Aorta (tissue), 5 donors: ENCODE results near the gene SLC9A9. TPM values are rescaled to one million over a fixed set of nuclear protein-coding genes. Genes with fewer than 3 reads are reported as not detected.
A peak's percentile ranks its signal among the peaks of the same experiment; 100 is the strongest.

ENCODE experiments used
- ATAC-seq: fragments of 200-7000 bp; cut with Tn5 transposase; one replicate; pipeline ENCODE4 v1.9.1; 2022; ENCODE audit warnings: moderate library complexity; ENCODE audit not compliant: low FRiP score
- DNase-seq, 2 donors: peaks; one replicate each; pipeline ENCODE4 v3.0.0-alpha.2; 2020
- H3K27ac ChIP-seq, 2 donors: one replicate each; pipeline ENCODE4 v1.5.1; 2013; ENCODE audit warnings: low read length in 2 of 2, mild to moderate bottlenecking in 2 of 2, moderate library complexity in 2 of 2, control low read depth in 1 of 2, inconsistent platforms in 1 of 2, low read depth in 1 of 2
- H3K27me3 ChIP-seq, 2 donors: one replicate each; pipeline ENCODE4 v1.6.1; 2013; ENCODE audit warnings: control low read depth in 1 of 2, low read length in 1 of 2, mild to moderate bottlenecking in 1 of 2, moderate library complexity in 1 of 2; ENCODE audit not compliant: insufficient read depth in 2 of 2, control insufficient read depth in 1 of 2
- H3K36me3 ChIP-seq, 2 donors: one replicate each; pipeline ENCODE4 v1.6.1; 2013; ENCODE audit warnings: control low read depth in 1 of 2, low read length in 1 of 2, mild to moderate bottlenecking in 1 of 2; ENCODE audit not compliant: insufficient read depth in 2 of 2, control insufficient read depth in 1 of 2
- H3K4me1 ChIP-seq, 2 donors: one replicate each; pipeline ENCODE4 v1.6.1; 2013; ENCODE audit warnings: low read length in 2 of 2, control low read depth in 1 of 2, mild to moderate bottlenecking in 1 of 2, moderate library complexity in 1 of 2; ENCODE audit not compliant: insufficient read depth in 2 of 2, control insufficient read depth in 1 of 2
- H3K4me3 ChIP-seq, 2 donors: one replicate each; pipeline ENCODE4 v1.5.1; 2013; ENCODE audit warnings: low read length in 2 of 2, control low read depth in 1 of 2, mild to moderate bottlenecking in 1 of 2
- H3K9me3 ChIP-seq: one replicate; pipeline ENCODE4 v1.6.1; 2013; ENCODE audit warnings: mild to moderate bottlenecking, low read length; ENCODE audit not compliant: control insufficient read depth
- WGBS, 2 donors: extraction: QIAGEN DNeasy Blood & Tissue Kit; methylation state at CpG; one replicate each; pipeline ENCODE4 v1.1.7; 2013; 5-methylcytosine and 5-hydroxymethylcytosine counted together
- intact Hi-C, 2 donors: fragments of 100-400 bp; cut with DNase I; formaldehyde crosslinking; loops; one replicate each; pipeline versions ENCODE4 v1.14.2 to v1.15.0; 2022
- polyA plus RNA-seq, 2 donors: library from polyadenylated mRNA; stranded (reverse); fragments of 200-250 nt; gene quantifications; one replicate each; pipeline ENCODE4 v1.2.3, GENCODE V29; 2013
- total RNA-seq, 2 donors: library from RNA; stranded (reverse); fragmentation: NEBNext Ultra II Directional; extraction: Animal tissue kit (Norgen Biotek cat#: 25700); gene quantifications; one replicate each; pipeline ENCODE4 v1.2.1, GENCODE V29; 2021
- donor health status: healthy with polysubstance abuse.
- donor health status: Bipolar disorder and iron deficiency.
- donor health status: DM: no; HTN: no; CAD: no.
- donor health status: DM: no; HTN: no; CAD: no.
- donor health status: DM: yes; HTN: yes; CAD: no.

The SLC9A9 gene
- total and polyA plus RNA-seq, 4 donors, result 7.3 to 45.8 (median 12.5) TPM

GRCh38 chr3:143850877-143851276, 2.6 kb upstream of the SLC9A9 start:
- no peak for ATAC-seq
- Histone ChIP-seq H3K9me3 (peaks cover 2% of the 10 kb centered on the region), H3K27ac (no peak overlapping the region), H3K4me1 (peaks cover 2% of the 10 kb centered on the region in 2 donors), H3K36me3 (no peaks in the 10 kb centered on the region), H3K4me3 (no peak overlapping the region), H3K27me3 (no peaks in the 10 kb centered on the region)
- intact Hi-C loops, result no loop called here
- no peak for DNase-seq

- 18 to 22% methylated on average over 4 of the region's 4 CpGs for WGBS, 2 donors
- Histone ChIP-seq H3K27me3 (no peaks in the 10 kb centered on the region), H3K27ac (no peak overlapping the region), H3K4me3 (no peak overlapping the region), H3K9me3 (no peaks in the 10 kb centered on the region), H3K4me1 (peaks cover 2% of the 10 kb centered on the region in 2 donors), H3K36me3 (no peaks in the 10 kb centered on the region)
- DNase-seq (no peak), ATAC-seq (peak; percentile 28)
- intact Hi-C loops, result no loop called here
These were observed 1.7 kb upstream of the SLC9A9 start for GRCh38 chr3:143849854-143850549.

- no peaks in the 10 kb centered on the region for H3K9me3 ChIP-seq
- no peak overlapping the region for H3K27ac ChIP-seq
- 39% methylated on average over 2 of the region's 2 CpGs for WGBS, 2 donors
- no peaks in the 10 kb centered on the region for H3K27me3 ChIP-seq
- ATAC-seq, result no peak
- H3K4me3 ChIP-seq, result peak overlapping the region; percentile 78 to 82
- intact Hi-C loops, result no loop called here
- H3K36me3 ChIP-seq, result no peaks in the 10 kb centered on the region
- H3K4me1 ChIP-seq, result peaks cover 2% of the 10 kb centered on the region in 2 donors
- DNase-seq, result no peak
These were observed 436 bp upstream of the SLC9A9 start for GRCh38 chr3:143848704-143849103.

- no peak overlapping the region for H3K27ac ChIP-seq
- no peaks in the 10 kb centered on the region for H3K9me3 ChIP-seq
- H3K27me3 ChIP-seq, result no peaks in the 10 kb centered on the region
- peaks cover 2 to 4% of the 10 kb centered on the region in 2 donors for H3K4me1 ChIP-seq
- H3K36me3 ChIP-seq, result no peaks in the 10 kb centered on the region
- ATAC-seq, result no peak
- intact Hi-C loops, result no loop called here
- no peak for DNase-seq
- WGBS, 2 donors, result 93 to 95% methylated on average over 2 of the region's 2 CpGs
- H3K4me3 ChIP-seq, result no peak overlapping the region
These were observed 4.7 kb downstream of the SLC9A9 start for GRCh38 chr3:143843587-143843986.

- intact Hi-C loops, result no loop called here
These were observed 7.6 kb downstream of the SLC9A9 start for GRCh38 chr3:143840636-143841035.

GRCh38 chr3:143839980-143840379, 8.3 kb downstream of the SLC9A9 start:
- Histone ChIP-seq H3K4me3 (no peak overlapping the region), H3K27ac (no peak overlapping the region), H3K36me3 (no peaks in the 10 kb centered on the region), H3K9me3 (no peaks in the 10 kb centered on the region), H3K4me1 (peaks cover 0 to 4% of the 10 kb centered on the region in 2 donors), H3K27me3 (no peaks in the 10 kb centered on the region)
- 89 to 100% methylated on average over 2 of the region's 2 CpGs for WGBS, 2 donors
- DNase-seq, result no peak
- no peak for ATAC-seq
- intact Hi-C loops, result no loop called here

More at GRCh38 chr3:143840636-143841035, 7.6 kb downstream of the SLC9A9 start:
- no peak for DNase-seq
- Histone ChIP-seq H3K4me1 (peaks cover 0 to 4% of the 10 kb centered on the region in 2 donors), H3K36me3 (no peaks in the 10 kb centered on the region), H3K4me3 (no peak overlapping the region), H3K9me3 (no peaks in the 10 kb centered on the region), H3K27me3 (no peaks in the 10 kb centered on the region), H3K27ac (no peak overlapping the region)
- WGBS, 2 donors, result 52 to 54% methylated on average over 4 of the region's 4 CpGs
- ATAC-seq, result no peak

GRCh38 chr3:143837076-143837475, 11.2 kb downstream of the SLC9A9 start:
- H3K27ac ChIP-seq, result no peak overlapping the region
- WGBS, 2 donors, result 93 to 94% methylated on average over 1 of the region's 1 CpG
- no peaks in the 10 kb centered on the region for H3K27me3 ChIP-seq
- DNase-seq (no peak), ATAC-seq (no peak)
- H3K36me3 ChIP-seq, result no peaks in the 10 kb centered on the region
- no peaks in the 10 kb centered on the region for H3K9me3 ChIP-seq
- no peak overlapping the region for H3K4me3 ChIP-seq
- intact Hi-C loops, result no loop called here
- peaks cover 0 to 4% of the 10 kb centered on the region in 2 donors for H3K4me1 ChIP-seq

GRCh38 chr3:143835312-143835711, 13.0 kb downstream of the SLC9A9 start:
- no peaks in the 10 kb centered on the region for H3K36me3 ChIP-seq
- WGBS, 2 donors, result 67 to 75% methylated on average over 2 of the region's 2 CpGs
- ATAC-seq (no peak), DNase-seq (no peak)
- H3K4me3 ChIP-seq, result no peak overlapping the region
- H3K4me1 ChIP-seq, result no peaks in the 10 kb centered on the region
- intact Hi-C loops, result no loop called here
- no peaks in the 10 kb centered on the region for H3K27me3 ChIP-seq
- H3K27ac ChIP-seq, result no peak overlapping the region
- H3K9me3 ChIP-seq, result no peaks in the 10 kb centered on the region

GRCh38 chr3:143832433-143832832, 15.8 kb downstream of the SLC9A9 start:
- no peaks in the 10 kb centered on the region for H3K36me3 ChIP-seq
- no peak for DNase-seq
- no peaks in the 10 kb centered on the region for H3K9me3 ChIP-seq
- no peak overlapping the region for H3K4me3 ChIP-seq
- intact Hi-C loops, result no loop called here
- H3K27me3 ChIP-seq, result no peaks in the 10 kb centered on the region
- H3K27ac ChIP-seq, result no peak overlapping the region
- ATAC-seq, result no peak
- no peaks in the 10 kb centered on the region for H3K4me1 ChIP-seq
